ENCODE results near the gene STAU1. TPM values are rescaled to one million over a fixed set of nuclear protein-coding genes. Genes with fewer than 3 reads are reported as not detected.
"Not testable (repeated sequence)": the region's sequence is repeated elsewhere in the genome, so short reads cannot be mapped to it uniquely, and the experiment has no call there.

The STAU1 gene
- total RNA-seq, 1 donor from 2014 or later: 60.4 TPM

GRCh38 chr20:49170714-49171113, 17.4 kb downstream of the STAU1 start:
- intact Hi-C loops (cut with micrococcal nuclease): no loop called here
- DNase-seq (no peak), ATAC-seq (no peak)

- DNase-seq (no peak), ATAC-seq (no peak)
- intact Hi-C loops (cut with micrococcal nuclease): no loop called here
These were observed 18.6 kb downstream of the STAU1 start for GRCh38 chr20:49169547-49169946.

DNA sequence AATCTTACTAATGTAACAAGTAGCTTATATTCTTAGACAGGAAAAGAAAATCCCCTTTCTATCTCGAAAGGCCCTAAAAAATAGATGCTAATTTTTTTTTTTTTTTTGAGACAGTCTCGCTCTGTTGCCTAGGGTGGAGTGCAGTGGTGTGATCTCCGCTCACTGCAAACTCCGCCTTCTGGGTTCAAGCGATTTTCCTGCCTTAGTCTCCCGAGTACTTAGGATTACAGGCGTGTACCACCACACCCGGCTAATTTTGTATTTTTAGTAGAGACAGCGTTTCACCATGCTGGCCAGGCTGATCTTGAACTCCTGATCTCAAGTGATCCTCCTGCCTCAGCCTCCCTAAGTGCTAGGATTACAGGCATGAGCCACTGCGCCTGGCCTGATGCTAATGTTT, 19.3 kb downstream of the STAU1 start:
- ATAC-seq; intact Hi-C loops (cut with micrococcal nuclease); DNase-seq: not testable (repeated sequence)

GRCh38 chr20:49167811-49168507, 20.2 kb downstream of the STAU1 start:
- ATAC-seq (peak; percentile 72), DNase-seq (no peak)

GRCh38 chr20:49166534-49167449, 21.3 kb downstream of the STAU1 start:
- intact Hi-C loops (cut with micrococcal nuclease): no loop called here
- ATAC-seq: no peak
- DNase-seq: no peak

More at GRCh38 chr20:49167811-49168507, 20.2 kb downstream of the STAU1 start:
- intact Hi-C loops (cut with micrococcal nuclease): no loop called here

GRCh38 chr20:49165611-49166010, 22.5 kb downstream of the STAU1 start:
- no peak for ATAC-seq
- DNase-seq: no peak
- intact Hi-C loops (cut with micrococcal nuclease): no loop called here

GRCh38 chr20:49163696-49164095, 24.4 kb downstream of the STAU1 start:
- intact Hi-C loops (cut with micrococcal nuclease): no loop called here
- no peak for DNase-seq
- no peak for ATAC-seq

- no peak for ATAC-seq
- intact Hi-C loops (cut with micrococcal nuclease): no loop called here
- no peak for DNase-seq
These were observed 26.5 kb downstream of the STAU1 start for GRCh38 chr20:49161428-49162152.

GRCh38 chr20:49160057-49160929, 27.8 kb downstream of the STAU1 start:
- DNase-seq: no peak
- intact Hi-C loops (cut with micrococcal nuclease): no loop called here
- no peak for ATAC-seq

GRCh38 chr20:49157146-49157545, 31.0 kb downstream of the STAU1 start:
- intact Hi-C loops (cut with micrococcal nuclease): no loop called here
- DNase-seq: no peak
- ATAC-seq: no peak

- intact Hi-C loops (cut with micrococcal nuclease): no loop called here
- DNase-seq (no peak), ATAC-seq (no peak)
These were observed 31.7 kb downstream of the STAU1 start for GRCh38 chr20:49156481-49156880.

DNA sequence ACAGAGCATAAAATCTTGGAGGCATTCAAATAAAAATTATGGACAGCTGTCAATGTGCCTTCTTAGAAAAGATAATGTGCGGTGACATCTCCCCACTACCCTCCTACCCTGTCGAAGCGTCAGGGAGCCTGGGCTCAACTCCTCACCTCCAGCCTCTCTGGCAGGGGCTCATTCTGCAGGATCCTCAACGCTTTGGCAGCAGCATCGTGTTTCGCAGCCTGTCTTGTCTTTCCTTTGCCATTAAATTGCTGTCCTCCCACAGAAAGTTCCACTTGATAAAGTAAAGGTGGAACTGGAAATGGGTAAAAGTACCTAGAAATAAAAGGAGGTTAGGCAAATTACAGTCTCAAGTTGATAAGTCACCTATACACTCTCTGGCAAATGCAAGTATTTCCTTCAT, 36.7 kb downstream of the STAU1 start:
- intact Hi-C loops (cut with micrococcal nuclease): no loop called here
- no peak for DNase-seq
- no peak for ATAC-seq

DNA sequence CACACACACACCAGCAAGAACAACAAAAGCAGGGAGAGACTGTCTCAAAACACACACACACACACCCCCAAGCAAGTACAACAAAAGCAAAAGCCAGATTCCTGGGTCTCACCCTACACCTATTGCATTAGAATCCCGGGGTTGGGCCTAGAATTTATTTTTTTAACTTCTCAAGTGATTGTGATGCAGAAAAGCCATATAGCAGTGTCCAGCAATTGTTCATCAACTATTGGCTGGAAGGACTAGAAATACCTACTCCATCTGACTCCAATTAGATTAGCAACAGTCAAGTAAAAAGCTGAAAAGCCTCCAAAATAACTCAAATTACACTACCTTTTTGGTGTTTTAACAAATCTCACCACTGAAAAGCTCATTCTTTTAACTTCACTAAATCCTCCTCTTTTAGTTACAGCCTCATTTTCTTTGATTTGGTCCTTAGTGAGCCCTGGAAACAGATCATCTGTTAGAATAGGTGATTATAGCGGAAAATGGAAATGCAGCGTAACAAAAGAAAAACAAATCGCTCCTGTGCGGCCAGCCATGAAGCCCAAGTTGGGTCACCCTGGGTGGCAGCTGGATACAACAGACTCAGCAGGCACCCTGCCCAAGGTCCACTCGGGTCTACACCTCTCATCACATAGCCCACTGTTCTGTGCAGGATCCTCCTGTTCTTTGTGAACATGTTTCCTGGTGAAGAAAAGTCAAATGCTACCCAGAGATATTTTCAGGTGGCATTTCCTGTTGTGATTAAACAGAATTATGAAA, 38.7 kb downstream of the STAU1 start:
- intact Hi-C loops (cut with micrococcal nuclease): no loop called here
- DNase-seq: no peak
- no peak for ATAC-seq

DNA sequence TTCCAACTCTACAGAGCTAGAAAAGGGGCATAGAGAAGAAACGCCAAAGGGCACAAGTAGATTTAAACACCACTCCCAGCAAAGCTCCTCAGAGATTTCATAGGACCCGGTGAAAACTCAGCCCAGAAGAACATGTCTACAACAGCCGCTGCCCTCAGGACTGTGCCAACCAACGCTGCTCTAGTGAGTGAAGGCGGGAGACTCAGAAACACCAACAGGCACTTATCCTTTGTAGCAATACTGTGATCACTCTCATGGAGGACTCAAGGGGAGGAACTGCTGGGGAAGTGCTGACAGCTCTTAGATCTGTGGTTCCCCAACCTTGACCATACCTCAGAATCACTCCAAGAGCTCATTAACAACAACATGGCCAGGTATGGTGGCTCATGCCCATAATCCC, 39.5 kb downstream of the STAU1 start:
- intact Hi-C loops (cut with micrococcal nuclease): no loop called here
- DNase-seq (no peak), ATAC-seq (peak; percentile 27)

GRCh38 chr20:49147296-49147695, 40.8 kb downstream of the STAU1 start:
- intact Hi-C loops (cut with micrococcal nuclease): no loop called here
- no peak for ATAC-seq
- DNase-seq: no peak

- intact Hi-C loops (cut with micrococcal nuclease): no loop called here
- no peak for DNase-seq
- ATAC-seq: no peak
These were observed 41.5 kb downstream of the STAU1 start for GRCh38 chr20:49146442-49147225.

GRCh38 chr20:49140834-49141233, 47.3 kb downstream of the STAU1 start:
- no peak for DNase-seq
- ATAC-seq: no peak
- intact Hi-C loops (cut with micrococcal nuclease): no loop called here

Data from left ventricle myocardium superior (tissue), 1 donor.